BJ (cell line): ENCODE data around the gene USP31. TPM values are rescaled to one million over a fixed set of nuclear protein-coding genes. Genes with fewer than 3 reads are reported as not detected.

Experiments used
- CTCF ChIA-PET: fragments of 350-600 bp; formaldehyde crosslinking; extraction: SDS; loops from one replicate; lab custom pipeline; 2021; ENCODE audit warnings: antibody characterized with exemption, inconsistent platforms; lab: Yijun Ruan, JAX
- POLR2A ChIA-PET: fragments of 300-600 bp; sonication (Branson Sonifier 250); formaldehyde crosslinking; extraction: SDS; loops from one replicate; lab custom pipeline; 2021; ENCODE audit warnings: antibody characterized with exemption; lab: Charles Lee
- DNase-seq: peaks from one replicate; pipeline ENCODE4 v3.0.0-alpha.2; 2011; ENCODE audit warnings: low read depth
- H3K27me3 ChIP-seq: 2 replicates; pipeline ENCODE4 v1.6.0; 2011; ENCODE audit warnings: low read length; ENCODE audit not compliant: control insufficient read depth, insufficient read depth
- H3K36me3 ChIP-seq: 2 replicates; pipeline ENCODE4 v1.5.1; 2011; ENCODE audit warnings: low read length; ENCODE audit not compliant: control insufficient read depth, insufficient read depth
- H3K4me3 ChIP-seq: 2 replicates; pipeline ENCODE4 v1.5.1; 2011; ENCODE audit warnings: low read depth, mild to moderate bottlenecking, control low read depth, low read length
- CTCF ChIP-seq: IDR thresholded peaks from 2 replicates; pipeline ENCODE4 v1.5.1; 2011; ENCODE audit warnings: low read depth, mild to moderate bottlenecking, control low read depth, inconsistent platforms, low read length, moderate library complexity; ENCODE audit not compliant: insufficient read depth
- polyA plus RNA-seq: library from polyadenylated mRNA; depleted of rRNA; stranded (reverse); fragments of >200 nt; gene quantifications from 2 replicates; pipeline ENCODE4 v1.2.3, GENCODE V29; 2011; rRNA removed

Gene USP31
- polyA plus RNA-seq, 1 experiment = 5.4 TPM

- no peak for DNase-seq
- H3K36me3 ChIP-seq = no peaks in the 10 kb centered on the region
- H3K27me3 ChIP-seq = no peaks in the 10 kb centered on the region; the same call in 1 of the 2 replicates
- TF ChIP-seq CTCF = no peak
- ChIA-PET CTCF (interaction anchor here (0.7 kb wide), 1 partner anchor 170 kb away, joined by 3 read pairs; no protein-coding TSS in a partner anchor), POLR2A (no interaction called here)
- H3K4me3 ChIP-seq = no peak overlapping the region
Observed at GRCh38 chr16:23020084-23020483, 129.2 kb downstream of the USP31 start.

- DNase-seq = no peak
- Histone ChIP-seq H3K4me3 (no peak overlapping the region), H3K36me3 (no peaks in the 10 kb centered on the region), H3K27me3 (no peaks in the 10 kb centered on the region)
- ChIA-PET POLR2A (no interaction called here), CTCF (no interaction called here)
- no peak for TF ChIP-seq CTCF
Observed at GRCh38 chr16:23016368-23016767, 132.9 kb downstream of the USP31 start.

GRCh38 chr16:23015580-23015979 is 133.7 kb downstream of the USP31 start:
- ChIA-PET CTCF (no interaction called here), POLR2A (no interaction called here)
- DNase-seq = no peak
- Histone ChIP-seq H3K27me3 (no peaks in the 10 kb centered on the region), H3K4me3 (no peak overlapping the region), H3K36me3 (no peaks in the 10 kb centered on the region)
- TF ChIP-seq CTCF = no peak

GRCh38 chr16:23014592-23014991 is 134.7 kb downstream of the USP31 start:
- Histone ChIP-seq H3K36me3 (no peaks in the 10 kb centered on the region), H3K27me3 (no peaks in the 10 kb centered on the region), H3K4me3 (no peak overlapping the region)
- DNase-seq = no peak
- POLR2A ChIA-PET = no interaction called here
- CTCF ChIA-PET = no interaction called here
- TF ChIP-seq CTCF = no peak

Other genes starting within 250 kb of the USP31 start
- not detected in 2 replicates for gene SCNN1G, start 33.3 kb upstream of the USP31 start, polyA plus RNA-seq
- gene SCNN1B, start 152.8 kb upstream of the USP31 start, polyA plus RNA-seq = not detected in 2 replicates